K562 (cell line): Measurements from ENCODE around the gene PPP1R14C.

Experiments
- GABPA ChIP-seq: fragments of 200-800 bp; sonication (Bioruptor generic); conservative IDR thresholded peaks from 2 replicates; pipeline ENCODE4 v1.6.1; 2016; ENCODE audit warnings: low read depth, missing genetic modification characterization, missing compliant biosample characterization
- IRF2 ChIP-seq: sonication (generic); formaldehyde crosslinking; IDR thresholded peaks from 2 replicates; pipeline ENCODE4 v1.8.1; 2022; ENCODE audit warnings: mild to moderate bottlenecking, missing genetic modification reagents
- KDM5B ChIP-seq: fragments of 200-600 bp; sonication (generic); IDR thresholded peaks from 2 replicates; pipeline ENCODE4 v1.6.1; 2012; ENCODE audit warnings: low read depth, mild to moderate bottlenecking, moderate library complexity, low read length, control low read depth, inconsistent platforms; ENCODE audit not compliant: insufficient replicate concordance
- POLR2A ChIP-seq: fragments of 450-650 bp; conservative IDR thresholded peaks from 2 replicates; pipeline ENCODE4 v1.6.1; 2016
- RAD51 ChIP-seq: fragments of 450-650 bp; IDR thresholded peaks from 2 replicates; pipeline ENCODE4 v1.7.1; 2016; ENCODE audit warnings: low read depth, mild to moderate bottlenecking, borderline replicate concordance

DNA sequence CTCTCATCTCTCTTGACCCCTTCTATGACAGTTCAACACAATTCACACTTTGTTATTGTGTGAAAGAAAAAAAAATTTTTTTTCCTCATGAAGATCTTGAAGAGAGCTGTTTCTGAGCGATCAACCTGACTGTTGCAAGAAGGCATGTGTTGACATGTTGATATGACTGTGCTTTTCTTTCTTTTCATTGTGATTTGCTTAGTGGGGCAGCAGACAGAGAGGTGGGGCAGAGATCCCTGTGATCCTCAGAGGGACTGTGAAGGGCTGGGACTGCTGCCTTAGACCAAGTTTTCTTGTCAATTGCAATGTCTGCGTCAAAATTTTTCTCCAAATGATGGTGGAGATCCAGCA is 155.2 kb downstream of the PPP1R14C start:
- TF ChIP-seq POLR2A (no peak), RAD51 (no peak), KDM5B (peak; percentile 15), IRF2 (no peak), GABPA (no peak)
